ENCODE measurements around the gene CCR1.

Gene CCR1

DNA sequence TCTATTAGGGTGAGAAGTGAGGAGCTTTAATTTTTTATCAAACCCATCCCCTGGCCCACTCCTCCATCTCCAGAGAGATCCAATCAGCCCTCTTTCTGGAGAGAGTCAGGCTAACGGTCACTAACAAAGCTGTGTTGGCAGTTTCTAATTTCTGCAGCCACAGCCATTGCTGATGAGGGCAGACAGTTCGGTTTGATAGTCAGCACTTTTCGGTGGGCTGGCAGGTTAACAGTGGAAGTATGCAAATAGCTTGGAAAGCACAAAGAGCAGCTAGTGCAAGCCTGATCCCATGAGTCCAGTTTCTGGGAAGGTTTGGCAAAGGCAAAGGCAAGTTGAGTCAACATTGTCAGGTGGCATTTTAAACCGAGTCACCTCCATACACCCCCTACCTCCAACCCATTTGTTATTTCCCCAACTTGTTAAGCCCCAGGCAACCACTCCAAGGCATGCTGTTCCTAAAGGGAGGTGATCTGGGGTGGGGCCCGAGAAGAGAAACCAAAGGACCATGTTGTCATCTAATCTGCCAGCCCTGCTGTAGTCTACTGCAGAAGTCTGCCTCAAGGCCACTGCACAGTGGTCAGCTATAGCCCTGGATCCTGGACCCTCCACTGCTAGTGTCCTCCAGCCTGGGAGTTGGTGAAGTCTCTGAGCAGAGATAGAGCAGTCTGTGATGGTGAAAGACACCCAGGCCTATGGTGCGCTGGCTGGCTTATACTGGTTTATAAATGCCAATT lies 1.7 kb downstream of the CCR1 start:
- no peaks in the 10 kb centered on the region for H3K79me2 ChIP-seq (ENCODE audit: insufficient read depth, low read length)
- H3K27ac ChIP-seq (ENCODE audit: low read depth, low read length, poor library complexity, severe bottlenecking) = no peak overlapping the region
- H3K9me2 ChIP-seq (ENCODE audit: low read depth, low read length) = no peaks in the 10 kb centered on the region
- H4K20me1 ChIP-seq (ENCODE audit: insufficient read depth, low read length) = no peaks in the 10 kb centered on the region
- H3K4me1 ChIP-seq (ENCODE audit: insufficient read depth, low read length, severe bottlenecking) = no peaks in the 10 kb centered on the region
- no peaks in the 10 kb centered on the region for H3K27me3 ChIP-seq (ENCODE audit: insufficient read depth, low read length)
- no peak overlapping the region for H3K4me3 ChIP-seq (ENCODE audit: low read depth, low read length, poor library complexity, severe bottlenecking)
- no peak overlapping the region for H2AFZ ChIP-seq (ENCODE audit: low read length)
- no peaks in the 10 kb centered on the region for H3K9me3 ChIP-seq (ENCODE audit: low read length)
- no peak overlapping the region for H3K9ac ChIP-seq (ENCODE audit: low read length)
- H3K36me3 ChIP-seq (ENCODE audit: insufficient read depth, low read length) = no peaks in the 10 kb centered on the region
- no peaks in the 10 kb centered on the region for H3F3A ChIP-seq (ENCODE audit: insufficient read depth, low read length)
- H3K4me2 ChIP-seq (ENCODE audit: low read length) = no peak overlapping the region
- TF ChIP-seq EZH2 (IDR thresholded peaks at IDR 0.05; ENCODE audit: borderline replicate concordance, low read length) (no peak), CTCF (IDR thresholded peaks at IDR 0.05; ENCODE audit: low read length) (no peak)

DNA sequence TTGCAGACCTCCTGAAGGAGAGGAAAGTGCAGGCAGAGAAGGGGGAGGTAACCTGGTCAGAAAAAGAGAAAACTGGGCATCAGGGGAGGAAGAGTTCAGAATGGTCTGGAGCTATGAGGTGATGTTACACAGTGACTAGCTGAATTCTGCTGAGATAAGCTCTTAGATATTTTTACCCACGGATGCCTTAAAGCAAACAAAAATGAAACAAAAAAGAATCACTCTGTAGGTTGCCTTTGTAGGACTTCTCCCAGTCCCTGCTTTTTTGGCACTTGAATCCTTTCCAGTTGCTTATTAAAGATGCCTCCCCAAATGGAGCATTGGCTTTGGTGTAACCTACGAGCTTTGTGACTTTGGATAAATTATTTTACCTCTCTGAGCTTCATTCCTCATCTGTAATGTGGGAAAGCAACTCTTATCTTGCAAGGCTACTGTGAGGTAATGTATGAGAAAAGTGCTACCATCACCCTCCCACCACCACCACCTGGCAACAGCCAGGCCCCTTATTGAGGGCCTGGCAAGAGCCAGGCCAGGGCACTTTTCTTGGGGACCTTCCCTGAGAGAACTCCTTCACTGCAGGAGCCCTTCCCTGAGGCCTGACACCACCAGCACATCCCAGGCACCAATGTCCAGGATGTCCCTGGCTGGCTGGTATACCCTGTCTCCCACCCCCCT lies 2.7 kb downstream of the CCR1 start:
- TF ChIP-seq EZH2 (IDR thresholded peaks at IDR 0.05; ENCODE audit: borderline replicate concordance, low read length) = no peak
- no peak for TF ChIP-seq CTCF (IDR thresholded peaks at IDR 0.05; ENCODE audit: low read length)
- H3F3A ChIP-seq (ENCODE audit: insufficient read depth, low read length) = no peaks in the 10 kb centered on the region
- H3K4me3 ChIP-seq (ENCODE audit: low read depth, low read length, poor library complexity, severe bottlenecking) = no peak overlapping the region
- H3K36me3 ChIP-seq (ENCODE audit: insufficient read depth, low read length) = no peaks in the 10 kb centered on the region
- no peaks in the 10 kb centered on the region for H3K27me3 ChIP-seq (ENCODE audit: insufficient read depth, low read length)
- no peaks in the 10 kb centered on the region for H3K79me2 ChIP-seq (ENCODE audit: insufficient read depth, low read length)
- no peaks in the 10 kb centered on the region for H3K4me1 ChIP-seq (ENCODE audit: insufficient read depth, low read length, severe bottlenecking)
- no peaks in the 10 kb centered on the region for H3K9me2 ChIP-seq (ENCODE audit: low read depth, low read length)
- H3K9ac ChIP-seq (ENCODE audit: low read length) = no peak overlapping the region
- H3K4me2 ChIP-seq (ENCODE audit: low read length) = no peak overlapping the region
- H3K27ac ChIP-seq (ENCODE audit: low read depth, low read length, poor library complexity, severe bottlenecking) = no peak overlapping the region
- H2AFZ ChIP-seq (ENCODE audit: low read length) = no peak overlapping the region
- H3K9me3 ChIP-seq (ENCODE audit: low read length) = no peaks in the 10 kb centered on the region
- no peaks in the 10 kb centered on the region for H4K20me1 ChIP-seq (ENCODE audit: insufficient read depth, low read length)

DNA sequence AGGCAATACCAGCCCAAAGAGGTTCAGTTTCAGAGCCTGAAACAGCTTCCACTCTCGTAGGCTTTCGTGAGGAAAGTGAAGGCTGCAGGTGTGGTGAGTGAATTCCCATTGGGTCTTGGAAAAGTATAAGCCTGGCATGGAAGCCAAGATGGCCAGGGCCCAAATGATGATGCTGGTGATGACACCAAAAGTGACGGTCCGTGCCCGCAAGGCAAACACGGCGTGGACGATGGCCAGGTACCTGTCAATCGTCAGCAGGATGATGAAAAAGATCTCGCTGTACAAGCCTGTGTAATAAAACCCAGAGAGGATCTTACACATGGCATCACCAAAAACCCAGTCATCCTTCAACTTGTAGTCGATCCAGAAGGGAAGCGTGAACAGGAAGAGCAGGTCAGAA lies 4.4 kb downstream of the CCR1 start:
- Histone ChIP-seq H3K9me3 (ENCODE audit: low read length) (no peaks in the 10 kb centered on the region), H3K4me3 (ENCODE audit: low read depth, low read length, poor library complexity, severe bottlenecking) (no peak overlapping the region), H4K20me1 (ENCODE audit: insufficient read depth, low read length) (no peaks in the 10 kb centered on the region), H3K9ac (ENCODE audit: low read length) (no peak overlapping the region), H3K27ac (ENCODE audit: low read depth, low read length, poor library complexity, severe bottlenecking) (no peak overlapping the region), H3K27me3 (ENCODE audit: insufficient read depth, low read length) (no peaks in the 10 kb centered on the region), H3K36me3 (ENCODE audit: insufficient read depth, low read length) (no peaks in the 10 kb centered on the region), H3F3A (ENCODE audit: insufficient read depth, low read length) (no peaks in the 10 kb centered on the region), H3K79me2 (ENCODE audit: insufficient read depth, low read length) (no peaks in the 10 kb centered on the region), H2AFZ (ENCODE audit: low read length) (no peak overlapping the region), H3K4me2 (ENCODE audit: low read length) (no peak overlapping the region), H3K4me1 (ENCODE audit: insufficient read depth, low read length, severe bottlenecking) (no peaks in the 10 kb centered on the region), H3K9me2 (ENCODE audit: low read depth, low read length) (no peaks in the 10 kb centered on the region)
- no peak for TF ChIP-seq CTCF (IDR thresholded peaks at IDR 0.05; ENCODE audit: low read length)
- no peak for TF ChIP-seq EZH2 (IDR thresholded peaks at IDR 0.05; ENCODE audit: borderline replicate concordance, low read length)
